GM18909 (cell line): ENCODE results near the gene IL36B.

Experiments
- ATAC-seq: cut with Tn5 transposase; IDR thresholded peaks from one replicate; pipeline ENCODE4 v1.9.1; 2021; ENCODE audit warnings: mild to moderate bottlenecking; ENCODE audit not compliant: unreplicated experiment, poor library complexity

Gene IL36B

DNA sequence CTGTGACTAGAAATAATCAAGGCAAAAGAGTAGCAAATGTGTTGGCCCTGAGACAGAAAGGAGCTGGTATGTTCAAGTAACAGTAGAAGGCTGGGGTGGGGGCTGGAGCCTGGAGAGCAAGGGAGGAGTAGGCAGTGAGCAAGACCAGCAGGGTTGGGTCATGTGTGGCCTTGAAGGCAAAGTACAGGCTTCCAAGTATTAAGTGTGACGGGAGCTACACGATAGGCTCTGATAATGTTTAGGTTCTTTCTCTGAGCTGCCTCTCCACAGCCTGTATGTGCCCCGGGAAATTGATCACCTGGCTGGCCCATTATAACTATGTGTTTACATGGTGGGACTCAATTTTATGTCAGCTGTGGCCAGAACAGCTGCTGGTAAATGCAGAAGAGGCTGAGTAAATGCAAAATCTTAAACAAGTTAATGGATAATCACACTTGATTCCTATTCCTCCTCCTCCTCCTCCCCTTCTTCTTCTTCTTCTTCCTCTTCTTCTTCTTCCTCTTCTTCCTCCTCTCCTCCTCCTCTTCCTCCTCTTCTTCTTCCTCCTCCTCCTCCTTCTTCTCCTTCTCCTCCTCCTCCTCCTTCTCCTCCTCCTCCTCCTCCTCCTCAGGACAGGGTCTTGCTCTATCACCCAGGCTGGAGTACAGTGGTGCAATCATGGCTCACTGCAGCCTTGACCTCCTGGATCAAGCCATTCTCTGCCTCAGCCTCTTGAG, 24.4 kb upstream of the IL36B start:
- ATAC-seq: no peak

DNA sequence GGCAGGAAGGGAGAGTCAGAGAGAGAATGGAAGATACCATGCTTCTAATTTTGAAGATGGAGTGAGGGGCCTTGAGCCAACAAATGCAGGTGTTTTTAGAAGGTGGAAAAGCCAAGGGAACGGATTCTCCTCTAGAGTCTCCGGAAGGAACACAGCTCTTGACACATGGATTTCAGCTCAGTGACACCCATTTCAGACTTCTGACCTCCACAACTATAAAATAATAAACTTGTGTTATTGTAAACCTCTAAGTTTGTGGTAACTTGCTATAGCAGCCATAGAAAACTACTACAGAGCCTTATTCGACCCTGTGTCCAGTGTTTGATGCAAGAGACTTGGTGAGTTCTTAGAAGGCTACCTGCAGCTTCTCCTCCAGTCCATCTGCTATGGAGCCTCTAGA, 22.9 kb upstream of the IL36B start:
- ATAC-seq: no peak

DNA sequence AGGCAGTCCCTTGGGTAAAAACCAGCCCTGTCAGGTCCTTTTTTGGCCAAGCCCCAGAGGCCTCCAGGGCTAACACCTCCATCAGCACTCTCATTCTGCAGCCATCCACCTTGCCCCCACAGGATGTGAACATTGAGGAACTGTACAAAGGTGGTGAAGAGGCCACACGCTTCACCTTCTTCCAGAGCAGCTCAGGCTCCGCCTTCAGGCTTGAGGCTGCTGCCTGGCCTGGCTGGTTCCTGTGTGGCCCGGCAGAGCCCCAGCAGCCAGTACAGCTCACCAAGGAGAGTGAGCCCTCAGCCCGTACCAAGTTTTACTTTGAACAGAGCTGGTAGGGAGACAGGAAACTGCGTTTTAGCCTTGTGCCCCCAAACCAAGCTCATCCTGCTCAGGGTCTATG, 22.4 kb upstream of the IL36B start:
- no peak for ATAC-seq

DNA sequence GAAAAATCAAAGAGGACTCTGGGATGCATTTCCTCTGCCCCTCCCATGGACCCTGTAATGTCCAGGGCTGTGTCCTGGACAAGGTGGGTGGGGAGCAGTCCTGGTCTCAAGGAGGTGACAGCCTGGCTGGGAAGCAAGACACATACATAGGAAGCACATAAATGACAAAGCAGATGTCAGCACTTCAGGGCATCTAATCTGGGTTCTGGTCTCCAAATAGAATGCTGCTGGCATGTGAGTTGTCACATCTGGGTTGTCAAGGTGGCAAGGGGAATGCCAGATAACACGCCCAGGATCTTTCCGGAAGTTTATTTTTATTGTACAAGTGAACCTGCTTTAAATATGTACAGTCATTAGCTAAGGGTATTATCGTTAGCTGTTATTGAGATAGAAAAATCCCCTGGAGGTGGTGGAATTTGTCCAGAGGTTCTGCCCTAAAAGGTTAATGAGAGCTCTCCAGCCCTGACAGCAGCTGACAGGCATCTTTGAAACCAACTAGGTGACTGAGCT, 20.7 kb upstream of the IL36B start:
- no peak for ATAC-seq

DNA sequence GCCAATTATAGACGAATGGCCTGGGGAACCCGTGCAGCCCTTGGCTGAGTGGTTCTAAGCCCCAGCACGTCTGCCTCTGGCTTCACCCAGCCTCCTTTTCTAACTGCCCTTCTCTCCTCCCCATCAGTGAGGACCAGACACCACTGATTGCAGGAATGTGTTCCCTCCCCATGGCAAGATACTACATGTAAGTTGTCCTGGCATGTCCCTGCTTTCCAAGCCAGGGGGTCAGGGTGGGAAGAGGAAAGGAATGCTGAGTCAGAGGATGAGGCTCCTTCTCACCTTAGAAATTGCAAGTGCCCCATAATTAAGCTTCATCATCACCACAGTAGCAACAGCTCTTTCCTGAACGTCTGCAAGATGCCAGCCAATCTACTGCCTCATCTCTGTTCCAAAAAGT, 19.9 kb upstream of the IL36B start:
- no peak for ATAC-seq

DNA sequence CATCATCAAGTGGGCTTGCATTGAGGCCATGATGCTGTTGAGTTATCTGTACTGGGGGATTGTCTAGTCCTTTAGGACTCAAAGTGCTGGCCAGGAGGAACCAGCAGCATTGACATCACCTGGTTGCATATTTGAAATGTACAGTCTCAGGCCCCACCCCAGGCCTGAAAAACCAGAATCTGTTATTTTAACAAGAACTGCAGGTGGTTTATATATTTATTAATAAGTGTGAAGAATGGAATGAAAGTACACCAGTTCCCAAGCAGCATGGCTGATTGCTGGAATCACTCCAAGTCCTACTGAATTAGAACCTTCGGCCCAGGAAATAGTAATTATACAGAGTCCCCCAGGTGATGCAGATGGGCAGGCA, 17.9 kb upstream of the IL36B start:
- no peak for ATAC-seq

DNA sequence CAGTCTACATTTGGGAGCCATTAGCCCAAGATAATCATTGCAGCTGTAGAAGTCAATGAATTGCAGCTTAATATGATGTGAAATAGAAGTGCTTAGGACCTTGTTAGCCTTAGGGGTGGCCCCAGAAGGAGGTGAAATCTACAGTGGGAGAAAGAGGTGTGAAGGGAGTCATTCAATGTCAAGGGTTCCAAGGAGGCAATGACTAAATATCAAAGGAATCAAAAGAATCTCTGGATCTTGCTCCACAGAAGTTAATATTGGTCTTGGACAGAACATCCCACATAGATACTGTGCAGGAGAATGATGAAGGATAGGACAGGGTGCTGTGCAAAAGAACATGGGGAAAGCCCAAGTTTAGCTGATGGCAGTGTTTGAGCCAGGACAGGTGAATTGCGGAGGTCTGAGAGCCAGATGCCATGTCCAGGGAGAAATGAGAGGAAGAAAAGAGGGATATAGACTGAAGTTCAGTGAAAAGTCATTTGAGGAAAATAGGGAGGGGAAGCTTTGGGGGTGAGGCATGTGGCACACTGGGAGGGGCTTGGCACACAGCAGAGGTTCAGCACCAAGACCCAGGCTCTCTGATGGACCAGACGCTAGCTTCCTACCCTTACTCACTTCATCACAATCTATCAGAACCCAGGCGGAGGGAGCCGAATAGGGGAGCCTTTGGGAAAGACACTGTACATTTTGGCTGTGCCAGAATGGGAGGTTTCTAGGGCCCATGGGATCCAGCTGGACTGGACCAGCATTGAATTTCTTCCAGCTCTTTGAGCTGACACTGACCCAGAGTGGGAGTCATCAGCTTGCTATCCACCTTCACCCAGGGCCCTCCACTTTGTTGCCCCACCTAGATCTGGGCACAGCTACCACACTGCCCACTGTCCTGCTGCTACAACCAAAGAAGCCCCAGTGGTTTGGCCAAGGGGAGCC, 17.3 kb upstream of the IL36B start:
- ATAC-seq: no peak

DNA sequence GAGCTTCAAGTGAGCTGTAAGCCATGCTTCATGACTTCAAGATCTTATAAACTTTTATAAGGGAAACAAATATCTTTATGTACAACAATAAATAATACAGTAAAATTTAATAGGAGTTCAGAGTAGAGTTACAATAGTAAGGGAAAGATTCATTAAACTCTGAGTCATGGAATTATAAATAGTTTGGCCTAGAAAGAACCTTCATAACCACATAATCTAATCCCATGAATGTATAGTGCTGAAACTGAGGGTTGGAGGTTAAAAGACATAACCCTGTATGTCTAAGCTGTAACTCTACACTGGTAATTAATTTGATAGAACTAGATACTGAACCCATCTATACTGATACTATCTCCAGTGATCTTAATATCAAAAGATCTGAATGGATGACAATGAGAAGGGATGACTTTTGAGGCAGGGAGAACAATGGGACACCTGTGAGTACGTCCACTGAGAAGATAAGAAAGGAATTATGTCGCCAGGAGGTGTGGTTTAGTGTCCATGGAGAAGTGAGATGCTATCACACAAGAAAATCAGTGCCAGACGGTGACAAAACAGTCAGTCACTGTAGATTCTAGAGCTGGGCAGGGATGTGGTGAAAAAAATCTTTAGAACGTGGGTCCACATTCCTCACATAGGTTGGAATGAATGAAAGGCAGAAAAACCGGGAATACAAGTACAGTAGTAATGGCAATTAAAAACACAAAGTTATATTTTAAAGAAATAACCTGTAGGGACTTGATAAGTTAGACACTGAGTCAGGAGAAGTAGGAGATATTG, 16.2 kb upstream of the IL36B start:
- no peak for ATAC-seq

DNA sequence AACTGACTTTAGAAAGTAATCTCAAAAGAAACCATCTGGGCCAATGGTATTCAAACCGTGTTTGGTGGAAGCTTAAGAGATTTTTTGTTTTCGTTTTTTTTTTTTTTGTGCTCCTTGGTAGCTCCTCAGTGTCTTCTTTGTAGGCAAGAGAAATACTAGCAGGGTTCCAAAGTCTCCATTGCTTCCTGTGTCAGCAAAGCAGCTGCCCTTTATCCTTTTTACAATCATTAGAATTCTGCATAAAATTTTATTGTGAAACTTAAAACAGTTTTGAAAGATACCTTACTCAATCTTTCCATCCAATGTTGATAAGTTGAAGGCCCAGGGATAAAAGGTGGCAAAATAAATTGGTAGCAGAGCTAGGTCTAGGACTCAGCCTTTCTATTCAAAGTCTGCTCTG, 15.6 kb upstream of the IL36B start:
- no peak for ATAC-seq

DNA sequence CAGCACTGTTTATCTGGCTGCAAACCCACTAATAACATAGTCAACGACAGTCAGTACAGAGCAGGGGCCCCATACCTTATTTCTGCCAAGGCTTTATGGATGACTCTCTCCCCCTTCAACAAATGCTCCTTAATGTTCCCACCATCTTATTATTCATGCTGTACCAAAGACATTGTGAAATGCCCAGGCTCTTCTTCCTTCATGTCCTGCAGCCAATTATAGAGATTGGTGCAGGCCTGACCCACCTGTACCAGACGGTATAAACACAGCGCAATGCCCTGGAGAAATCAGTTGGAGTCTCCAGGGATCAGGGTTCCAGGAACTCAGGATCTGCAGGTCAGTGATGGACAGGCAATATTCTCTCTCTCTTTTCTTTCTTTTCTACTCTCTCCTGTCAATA, 15.0 kb upstream of the IL36B start, which contains the start of gene IL1F10:
TSS of gene IL1F10 (plus strand) at position 290 of the 400 bp plus-strand sequence. CDS start 4,769 bp downstream, outside the sequence.
- no peak for ATAC-seq

DNA sequence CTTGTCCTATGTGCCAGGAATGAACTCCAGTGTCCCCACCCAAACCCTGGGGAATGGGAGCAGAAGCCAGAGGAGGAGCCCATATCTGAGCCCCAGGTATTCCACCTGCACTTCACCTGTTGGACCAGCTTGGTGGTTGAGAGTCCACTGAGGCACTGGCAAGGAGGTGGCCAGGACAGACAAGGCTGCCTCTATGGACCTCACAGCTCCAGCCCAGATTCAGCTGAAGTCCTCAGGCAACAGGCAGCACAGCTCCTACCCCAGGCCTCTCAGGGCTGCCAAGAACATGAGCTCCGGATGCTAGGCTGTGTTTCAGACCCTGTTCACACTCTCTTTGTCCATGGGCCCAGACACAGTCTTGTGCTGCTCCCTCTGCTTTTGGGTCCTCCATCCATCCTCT, 12.2 kb upstream of the IL36B start:
- no peak for ATAC-seq

DNA sequence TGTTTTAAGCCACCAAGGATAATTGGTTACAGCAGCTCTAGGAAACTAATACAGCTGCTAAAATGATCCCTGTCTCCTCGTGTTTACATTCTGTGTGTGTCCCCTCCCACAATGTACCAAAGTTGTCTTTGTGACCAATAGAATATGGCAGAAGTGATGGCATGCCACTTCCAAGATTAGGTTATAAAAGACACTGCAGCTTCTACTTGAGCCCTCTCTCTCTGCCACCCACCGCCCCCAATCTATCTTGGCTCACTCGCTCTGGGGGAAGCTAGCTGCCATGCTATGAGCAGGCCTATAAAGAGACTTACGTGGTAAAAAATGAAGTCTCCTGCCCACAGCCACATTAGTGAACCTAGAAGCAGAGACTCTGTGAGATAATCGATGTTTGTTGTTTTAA, 11.6 kb upstream of the IL36B start:
- no peak for ATAC-seq

DNA sequence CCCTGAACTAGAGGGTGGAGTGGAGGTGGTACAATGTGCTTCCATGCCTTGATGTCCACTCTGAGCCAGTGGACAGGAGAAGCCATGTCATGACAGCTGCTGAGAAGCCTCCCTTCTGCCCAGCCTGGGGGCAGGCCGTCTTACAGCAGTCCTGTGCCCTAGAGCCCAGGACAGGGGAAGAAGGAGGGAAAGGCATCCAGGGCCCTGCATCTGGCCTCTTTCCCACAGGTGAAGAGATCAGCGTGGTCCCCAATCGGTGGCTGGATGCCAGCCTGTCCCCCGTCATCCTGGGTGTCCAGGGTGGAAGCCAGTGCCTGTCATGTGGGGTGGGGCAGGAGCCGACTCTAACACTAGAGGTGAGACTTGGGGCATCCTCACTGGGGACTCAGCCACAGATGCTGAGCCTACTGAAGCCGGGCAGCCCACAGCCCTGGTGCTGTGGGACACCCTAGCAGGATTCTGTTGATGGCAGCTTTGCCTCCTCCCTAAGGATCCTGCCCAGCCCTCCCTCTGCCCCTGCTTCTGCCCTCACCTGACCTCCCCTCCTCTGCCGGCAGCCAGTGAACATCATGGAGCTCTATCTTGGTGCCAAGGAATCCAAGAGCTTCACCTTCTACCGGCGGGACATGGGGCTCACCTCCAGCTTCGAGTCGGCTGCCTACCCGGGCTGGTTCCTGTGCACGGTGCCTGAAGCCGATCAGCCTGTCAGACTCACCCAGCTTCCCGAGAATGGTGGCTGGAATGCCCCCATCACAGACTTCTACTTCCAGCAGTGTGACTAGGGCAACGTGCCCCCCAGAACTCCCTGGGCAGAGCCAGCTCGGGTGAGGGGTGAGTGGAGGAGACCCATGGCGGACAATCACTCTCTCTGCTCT, 9.5 kb upstream of the IL36B start:
- ATAC-seq: no peak

DNA sequence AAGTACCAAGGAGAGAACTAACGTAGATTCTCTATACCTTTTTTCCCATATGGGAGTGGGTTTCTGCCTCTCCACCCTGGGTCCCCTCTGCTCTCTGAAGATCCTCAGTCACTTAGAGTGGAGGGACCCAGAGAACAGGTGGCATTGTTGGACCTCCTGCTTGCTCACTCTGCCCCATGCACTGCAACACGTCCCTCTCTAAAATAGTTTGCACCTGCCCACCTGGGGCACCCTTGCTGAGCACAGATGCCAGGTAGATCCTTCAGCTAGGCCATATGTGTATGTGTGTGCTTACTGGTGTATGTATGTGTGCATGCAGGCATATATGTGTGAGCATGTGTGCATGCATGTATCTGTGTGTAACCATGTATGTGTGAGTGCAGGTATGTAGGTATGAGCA, 8.6 kb upstream of the IL36B start:
- no peak for ATAC-seq

DNA sequence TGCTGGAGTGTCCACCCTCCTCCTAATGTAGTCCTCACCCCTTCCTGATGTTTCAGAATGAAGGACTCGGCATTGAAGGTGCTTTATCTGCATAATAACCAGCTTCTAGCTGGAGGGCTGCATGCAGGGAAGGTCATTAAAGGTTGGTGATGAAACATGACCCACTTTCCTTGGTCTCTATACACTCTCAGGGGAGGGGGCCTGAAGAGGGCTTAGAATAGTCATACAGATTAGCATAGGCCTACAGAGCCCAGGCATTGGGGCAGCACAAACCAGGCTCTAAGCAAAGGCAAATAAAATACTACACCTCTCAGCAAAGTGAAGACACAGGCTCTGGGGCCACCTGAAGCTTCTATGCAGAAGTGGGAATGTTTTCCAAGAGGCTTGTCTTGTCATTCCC, 8.1 kb upstream of the IL36B start:
- no peak for ATAC-seq

DNA sequence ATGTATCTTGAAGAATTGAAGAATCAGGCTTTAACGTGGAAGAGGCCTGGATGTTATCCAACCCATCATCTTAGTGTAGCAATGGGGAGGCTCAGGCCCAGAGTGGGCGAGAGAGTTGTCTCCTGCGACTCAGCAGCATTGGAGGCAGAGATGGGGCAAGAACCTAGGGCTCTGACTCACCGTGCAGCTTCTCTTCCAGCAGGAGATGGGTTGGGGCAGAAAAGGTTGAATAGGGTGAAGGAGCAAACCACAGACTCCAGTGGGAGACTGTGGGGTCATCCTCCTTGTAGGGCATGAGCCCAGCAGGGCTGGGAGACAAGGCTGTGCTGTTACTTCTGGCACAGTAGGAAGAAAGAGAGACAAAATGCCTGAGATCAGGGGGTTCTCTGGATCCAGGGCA, 7.7 kb upstream of the IL36B start:
- ATAC-seq: no peak

DNA sequence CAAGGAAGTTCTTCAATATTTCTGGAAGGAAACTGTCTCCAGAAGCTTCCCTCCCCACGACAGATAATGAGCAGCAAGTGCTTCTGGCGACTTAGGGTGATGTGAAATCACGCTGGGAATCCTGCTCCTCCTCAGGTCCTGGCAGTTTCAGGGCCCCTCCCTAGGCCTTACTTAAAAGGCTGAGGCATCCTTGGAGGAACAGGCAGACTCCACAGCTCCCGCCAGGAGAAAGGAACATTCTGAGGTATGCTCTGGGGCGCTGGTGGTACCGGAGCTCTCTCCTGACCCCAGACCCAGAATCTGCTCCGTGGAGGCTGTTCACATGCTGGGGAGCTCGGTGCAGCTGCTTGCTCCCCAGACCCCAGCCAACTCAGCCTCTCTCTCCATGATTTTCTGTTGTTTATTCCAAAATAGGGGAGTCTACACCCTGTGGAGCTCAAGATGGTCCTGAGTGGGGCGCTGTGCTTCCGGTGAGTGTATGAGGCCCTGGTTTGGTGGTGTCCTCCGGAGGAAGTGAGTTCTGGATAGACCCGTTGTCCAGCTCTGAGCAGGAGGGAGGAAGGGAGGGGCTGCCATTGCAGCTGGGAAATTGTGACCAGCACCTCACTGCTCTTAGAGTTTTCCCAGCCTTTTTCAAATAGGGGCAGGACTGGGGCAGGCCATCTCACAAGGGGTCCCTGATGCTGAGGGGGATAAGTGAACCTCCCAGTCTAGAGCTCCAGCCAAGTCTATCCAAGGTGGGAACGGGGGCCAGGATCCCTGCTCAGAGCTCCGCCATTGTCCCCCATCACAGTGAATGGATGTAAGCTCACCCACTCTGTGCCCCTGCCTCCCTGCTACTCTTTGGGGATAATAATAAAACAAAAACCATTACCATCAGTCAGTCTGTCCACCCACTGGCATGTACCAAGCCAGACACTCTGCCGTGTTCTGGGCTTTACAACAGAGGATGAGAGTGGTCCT, 6.6 kb upstream of the IL36B start, which contains the start of gene IL36RN:
TSS of gene IL36RN (plus strand) at position 201 of the 963 bp plus-strand sequence. CDS start at position 442, 241 bp downstream.
- ATAC-seq: no peak

DNA sequence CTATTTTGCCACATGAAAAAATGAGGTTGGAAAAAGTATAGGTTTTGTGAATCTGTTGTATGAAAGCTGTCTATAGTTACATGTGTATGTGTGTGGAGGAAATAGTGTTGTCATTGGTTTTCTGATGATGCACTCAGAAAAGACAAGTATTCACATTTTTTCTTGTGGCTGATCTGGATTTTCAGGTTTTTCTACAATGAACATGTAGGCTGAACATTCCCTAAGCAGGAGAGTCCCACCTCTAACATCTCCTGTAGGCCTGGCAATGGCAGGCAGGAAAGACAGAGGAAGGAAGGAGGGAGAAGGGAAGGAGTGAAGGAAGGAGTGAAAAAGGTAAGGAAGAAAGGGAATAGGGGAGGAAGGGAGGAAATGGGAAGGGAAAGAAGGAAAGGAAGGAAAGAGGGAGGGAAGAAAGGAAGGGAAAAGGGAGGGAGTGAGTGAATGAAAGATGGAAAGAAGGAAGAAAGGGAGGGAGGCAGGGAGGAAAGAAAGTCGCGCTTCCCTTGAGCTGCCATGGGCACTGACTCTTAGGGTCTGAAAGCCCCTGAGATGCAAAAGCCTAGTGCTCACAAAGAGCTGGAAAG, 5.8 kb upstream of the IL36B start:
- no peak for ATAC-seq
